HG03342 (cell line): ENCODE measurements around the gene MEA1.
"Not testable (repeated sequence)": the region's sequence is repeated elsewhere in the genome, so short reads cannot be mapped to it uniquely, and the experiment has no call there.

Experiments
- ATAC-seq: cut with Tn5 transposase; IDR thresholded peaks from one replicate; pipeline ENCODE4 v1.9.1; 2021; ENCODE audit warnings: mild to moderate bottlenecking, moderate library complexity; ENCODE audit not compliant: unreplicated experiment

Gene MEA1

DNA sequence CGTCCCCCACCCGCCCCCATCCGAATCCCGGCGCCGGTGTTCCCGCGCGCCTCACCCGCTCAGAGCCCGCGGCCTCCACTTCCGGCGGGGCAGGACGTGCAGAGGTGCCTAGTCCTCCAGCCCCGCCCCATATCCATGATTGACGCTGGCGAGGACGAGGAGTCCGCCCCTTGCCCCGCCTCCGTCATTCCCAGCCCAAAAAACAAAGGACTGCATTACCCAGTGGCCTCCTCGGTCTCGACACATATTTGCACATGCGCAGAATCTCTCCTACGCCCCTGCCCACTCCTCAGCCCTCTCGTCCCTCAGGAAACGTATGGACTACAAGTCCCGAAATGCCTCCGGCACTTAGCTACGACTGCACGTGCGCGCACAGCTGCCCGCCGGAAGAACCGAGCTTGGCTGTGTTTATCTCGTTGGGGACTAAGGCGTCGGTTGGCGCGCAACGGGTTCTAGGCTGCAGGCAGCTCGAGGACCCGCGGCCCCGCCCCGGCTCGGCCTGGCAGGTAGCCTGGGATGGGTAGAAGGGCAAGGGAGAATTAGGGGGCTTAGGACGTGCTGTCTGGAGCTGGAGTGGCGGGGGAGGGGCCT is at the start of gene MEA1, which contains the start of gene KLHDC3:
Gene MEA1 (minus strand): TSS at position 104 of the 591 bp plus-strand sequence. CDS start 133 bp downstream, outside the sequence.
Gene KLHDC3 (plus strand): TSS at position 407 of the 591 bp plus-strand sequence. CDS start 2,944 bp downstream, outside the sequence.
- peak; percentile 92 for ATAC-seq

- no peak for ATAC-seq
These were observed 49.1 kb upstream of the MEA1 start for GRCh38 chr6:43062818-43063217.

DNA sequence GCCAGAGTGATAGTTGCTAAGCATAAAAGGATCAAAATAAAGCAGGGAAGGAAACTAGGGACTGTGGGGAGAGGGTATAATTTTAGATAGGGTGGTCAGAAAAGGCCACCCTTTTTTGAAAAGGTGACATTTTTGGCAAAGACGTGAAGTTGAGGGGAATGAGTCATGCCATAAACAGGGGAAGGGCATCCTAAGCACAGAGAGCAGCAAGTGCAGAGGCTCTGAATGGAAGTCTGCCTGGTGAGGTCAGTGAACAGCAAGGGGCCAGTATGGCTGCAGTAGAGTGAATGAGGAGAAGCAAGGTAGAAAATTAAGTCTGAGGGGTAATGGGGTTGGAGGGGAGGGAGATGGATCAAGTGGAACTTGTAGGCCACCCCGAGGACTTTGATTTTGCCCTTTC is 48.1 kb upstream of the MEA1 start:
- no peak for ATAC-seq

DNA sequence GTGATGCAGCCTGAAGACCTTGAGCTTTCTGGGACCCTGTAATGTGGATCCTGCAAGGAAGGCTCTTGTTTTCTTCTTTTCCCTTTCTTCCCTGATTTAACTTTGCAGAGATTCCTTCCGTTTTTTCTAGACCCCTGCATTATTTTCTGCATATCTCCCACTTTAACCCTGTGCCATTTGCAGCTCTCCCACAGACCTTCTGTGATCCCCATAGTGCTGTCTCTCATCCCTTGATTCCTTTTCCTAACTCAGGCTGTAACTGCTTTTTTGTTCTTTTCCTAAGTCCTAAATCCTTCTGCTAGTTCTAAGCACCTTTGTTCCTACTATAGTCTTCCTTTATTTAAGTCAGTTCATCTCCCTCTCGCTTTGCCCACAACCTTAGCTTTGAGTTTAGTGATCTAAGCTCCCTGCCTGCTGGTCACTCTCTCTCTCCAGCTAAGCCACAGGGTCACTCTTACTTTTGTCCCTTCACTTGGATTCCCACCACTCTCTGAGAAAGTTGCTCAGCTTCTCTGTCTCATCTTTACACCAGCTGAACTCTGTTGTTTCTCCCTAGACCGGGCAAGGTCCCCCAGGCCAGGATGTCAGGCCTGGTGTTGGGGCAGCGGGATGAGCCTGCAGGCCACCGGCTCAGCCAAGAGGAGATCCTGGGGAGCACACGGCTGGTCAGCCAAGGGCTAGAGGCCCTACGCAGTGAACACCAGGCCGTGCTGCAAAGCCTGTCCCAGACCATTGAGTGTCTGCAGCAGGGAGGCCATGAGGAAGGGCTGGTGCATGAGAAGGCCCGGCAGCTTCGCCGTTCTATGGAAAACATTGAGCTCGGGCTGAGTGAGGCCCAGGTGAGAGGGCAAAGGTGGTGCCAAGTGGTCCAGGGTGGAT is 47.2 kb upstream of the MEA1 start:
- ATAC-seq: no peak

GRCh38 chr6:43060034-43060754 is 46.4 kb upstream of the MEA1 start:
- no peak for ATAC-seq

DNA sequence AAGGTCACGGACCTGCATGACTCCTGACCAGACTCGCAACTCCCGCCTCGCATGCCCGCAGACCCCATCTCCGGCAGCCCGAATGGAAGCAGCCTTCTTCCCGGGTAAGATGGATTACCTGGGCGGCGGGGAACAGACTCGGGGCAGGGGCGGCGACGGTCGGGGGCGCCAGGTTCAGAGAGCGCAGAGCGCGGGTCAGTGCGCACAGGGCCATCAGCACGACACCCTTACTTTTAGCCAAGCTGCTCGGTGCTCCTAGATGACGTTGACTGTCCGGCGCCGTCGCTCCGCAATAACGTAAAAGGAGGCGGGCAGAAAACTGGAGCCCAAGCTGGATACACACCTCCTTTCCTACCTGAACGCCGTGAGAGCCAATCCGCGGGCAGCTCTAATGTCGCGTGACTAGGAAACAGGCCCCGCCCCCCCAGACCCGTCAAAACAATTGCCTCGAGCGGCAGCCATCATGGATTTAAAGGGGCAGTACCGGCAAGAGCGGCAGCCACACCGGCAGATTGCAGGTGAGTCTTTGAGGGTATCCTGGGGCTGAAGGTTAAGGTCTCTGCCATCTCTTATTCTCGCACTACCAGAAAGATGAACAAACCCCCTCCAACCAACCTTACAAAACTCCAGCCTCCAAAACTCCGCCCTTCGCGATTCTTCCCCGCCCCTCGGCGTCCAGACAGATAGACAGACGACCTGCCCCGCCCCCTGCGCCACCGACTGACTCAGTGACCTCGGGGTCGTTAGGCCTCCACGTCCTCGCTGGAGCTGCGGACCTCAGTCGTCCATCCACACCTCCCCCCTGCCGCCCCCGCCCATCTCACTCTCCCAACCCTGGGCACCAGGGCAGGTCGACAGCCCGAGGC is 45.7 kb upstream of the MEA1 start, which contains the start of the genes KLC4 and MRPL2:
Gene KLC4 (plus strand): TSS at position 464 of the 866 bp plus-strand sequence. CDS start 1,705 bp downstream, outside the sequence.
Gene MRPL2 (minus strand): TSS at position 267 of the 866 bp plus-strand sequence. CDS start 53 bp downstream, at position 214.
- ATAC-seq: peak; percentile 84

- no peak for ATAC-seq
These were observed 44.8 kb upstream of the MEA1 start for GRCh38 chr6:43058531-43058930.

DNA sequence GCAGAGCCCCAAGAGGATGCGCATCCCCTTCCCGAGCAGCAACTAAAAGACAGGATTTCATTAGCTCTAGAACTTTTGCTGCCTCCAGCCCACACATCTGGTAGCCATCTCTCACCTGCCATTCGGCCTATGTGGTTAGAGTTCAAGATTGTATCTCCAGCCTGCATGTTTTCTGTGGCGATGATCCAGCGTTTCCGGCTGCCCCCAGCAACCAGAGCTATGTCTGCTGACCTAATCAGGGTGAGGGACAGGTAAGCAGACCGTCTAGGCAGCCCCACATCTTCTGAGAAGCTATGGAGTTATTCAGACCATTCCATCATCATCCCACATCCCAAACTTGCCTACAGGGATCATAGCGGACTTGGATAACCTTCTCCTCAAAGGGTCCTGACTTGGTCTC is 42.2 kb upstream of the MEA1 start:
- ATAC-seq: no peak

GRCh38 chr6:43054206-43054943 is 40.6 kb upstream of the MEA1 start:
- ATAC-seq: no peak

- peak; percentile 89 for ATAC-seq
These were observed 39.9 kb upstream of the MEA1 start, which contains the start of gene CUL7 for GRCh38 chr6:43053545-43054205. CUL7 (minus strand) TSS chr6:43053851; CDS start chr6:43052788, 1,063 bp downstream.

GRCh38 chr6:43052842-43053544 is 39.2 kb upstream of the MEA1 start:
- peak; percentile 11 for ATAC-seq

DNA sequence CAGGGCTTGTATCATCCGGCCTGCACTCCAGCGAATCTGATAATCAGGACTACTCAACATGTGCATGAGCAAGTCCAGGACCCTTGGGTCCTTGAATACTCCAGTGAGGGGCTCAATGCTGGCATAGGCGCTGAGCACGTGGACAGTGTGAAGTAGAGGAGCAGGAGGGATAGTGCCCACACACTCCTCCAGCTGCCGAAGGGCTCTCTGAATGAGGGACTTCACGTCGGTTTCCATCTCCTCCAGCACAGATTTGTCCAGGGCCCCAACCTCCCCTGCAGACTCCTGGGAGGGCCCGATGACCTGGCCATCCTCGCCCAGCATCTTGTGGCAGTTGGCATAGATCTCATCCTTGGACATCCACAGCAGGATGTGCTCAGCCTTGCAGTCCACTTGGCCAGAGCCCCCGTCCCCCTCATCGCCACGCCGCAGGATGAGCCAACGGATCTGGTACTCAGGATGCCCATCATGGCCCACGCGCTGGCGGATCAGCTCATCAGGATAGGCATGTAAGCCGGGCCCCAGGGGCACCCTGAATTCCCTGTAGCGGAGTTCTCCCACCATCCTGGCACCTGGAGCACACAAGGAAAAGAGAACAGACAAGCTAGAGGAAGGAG is 38.6 kb upstream of the MEA1 start:
- ATAC-seq: no peak

- ATAC-seq: no peak
These were observed 37.2 kb upstream of the MEA1 start for GRCh38 chr6:43050981-43051380.

- ATAC-seq: no peak
These were observed 34.3 kb upstream of the MEA1 start for GRCh38 chr6:43047998-43048397.

- ATAC-seq: no peak
These were observed 31.7 kb upstream of the MEA1 start for GRCh38 chr6:43045371-43045930.

GRCh38 chr6:43043310-43043709 is 29.6 kb upstream of the MEA1 start:
- ATAC-seq: no peak

DNA sequence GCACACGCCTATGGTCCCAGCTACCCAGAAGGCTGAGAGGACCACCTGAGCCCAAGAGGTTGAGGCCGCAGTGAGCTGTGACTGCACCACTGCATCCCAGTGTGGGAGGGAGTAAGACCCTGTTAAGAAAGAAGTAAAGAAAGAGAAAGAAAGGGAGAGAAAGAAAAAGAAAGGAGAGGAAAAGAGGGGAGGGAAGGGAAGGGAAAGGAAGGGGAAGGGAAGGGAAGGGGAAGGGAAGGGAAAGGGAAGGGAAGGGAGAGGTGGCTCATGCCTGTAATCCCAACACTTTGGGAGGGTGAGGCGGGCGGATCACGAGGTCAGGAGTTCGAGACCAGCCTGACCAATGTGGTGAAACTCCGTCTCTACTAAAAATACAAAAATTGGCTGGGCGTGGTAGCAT is 27.7 kb upstream of the MEA1 start:
- not testable (repeated sequence) for ATAC-seq
